GM12878 (cell line): ENCODE results near the gene NAGA.

Experiments
- ATF3 ChIP-seq: IDR thresholded peaks from 2 replicates; pipeline ENCODE4 v1.6.1; 2011; ENCODE audit warnings: low read depth, mild to moderate bottlenecking, low read length, moderate library complexity, borderline replicate concordance; ENCODE audit errors: extremely low read depth
- NFYB ChIP-seq: IDR thresholded peaks from 2 replicates; pipeline ENCODE4 v1.6.1; 2011; ENCODE audit warnings: low read depth, mild to moderate bottlenecking, low read length, improper control_type of control experiment, moderate library complexity; ENCODE audit not compliant: insufficient read depth

GRCh38 chr22:42076764-42077485 lies 6.3 kb upstream of the NAGA start:
- TF ChIP-seq ATF3 (no peak), NFYB (no peak)
